WTC11 (cell line): ENCODE measurements around the gene AMTN. TPM values are rescaled to one million over a fixed set of nuclear protein-coding genes. Genes with fewer than 3 reads are reported as not detected.

Experiments used
- ATAC-seq: fragments of 200-7000 bp; cut with Tn5 transposase; 2 replicates; pipeline ENCODE4 v1.10.0; 2021; ENCODE audit warnings: mild to moderate bottlenecking, moderate library complexity
- CTCF ChIA-PET: fragments of 300-600 bp; sonication (Branson Sonifier 250); formaldehyde crosslinking; loops from one replicate; lab custom pipeline; 2021; ENCODE audit warnings: antibody characterized with exemption; lab: Charles Lee
- POLR2A ChIA-PET: fragments of 350-600 bp; sonication (Branson Sonifier 250); formaldehyde crosslinking; loops from one replicate; lab custom pipeline; 2021; ENCODE audit warnings: antibody characterized with exemption; lab: Charles Lee
- DNase-seq: peaks from one replicate; pipeline ENCODE4 v3.0.0; 2021; ENCODE audit warnings: low spot score
- H3K27ac Mint-ChIP-seq: 2 replicates; pipeline ENCODE4 v1.8.0; 2021; ENCODE audit warnings: mixed read lengths
- H3K27me3 Mint-ChIP-seq: 2 replicates; pipeline ENCODE4 v1.8.0; 2021; ENCODE audit warnings: low read depth, mild to moderate bottlenecking, moderate library complexity, mixed read lengths
- H3K36me3 Mint-ChIP-seq: 2 replicates; pipeline ENCODE4 v1.8.0; 2021; ENCODE audit warnings: mixed read lengths
- H3K4me1 Mint-ChIP-seq: 2 replicates; pipeline ENCODE4 v1.8.0; 2022; ENCODE audit warnings: mixed read lengths
- H3K4me3 Mint-ChIP-seq: 2 replicates; pipeline ENCODE4 v1.8.0; 2021; ENCODE audit warnings: mild to moderate bottlenecking, moderate library complexity, mixed read lengths
- H3K9me3 Mint-ChIP-seq: 2 replicates; pipeline ENCODE4 v1.8.0; 2021; ENCODE audit warnings: mixed read lengths
- FOXK1 ChIP-seq: sonication (generic); formaldehyde crosslinking; IDR thresholded peaks from 2 replicates; pipeline ENCODE4 v1.8.0; 2022; ENCODE audit warnings: mild to moderate bottlenecking, moderate library complexity, missing genetic modification reagents
- GTF2I ChIP-seq: fragments of 250-450 bp; sonication (Bioruptor Pico); conservative IDR thresholded peaks from 2 replicates; pipeline ENCODE4 v1.4.0; 2021; ENCODE audit warnings: mild to moderate bottlenecking
- JUN ChIP-seq: sonication (generic); formaldehyde crosslinking; IDR thresholded peaks from 2 replicates; pipeline ENCODE4 v1.8.0; 2023; ENCODE audit warnings: mild to moderate bottlenecking, missing genetic modification reagents
- ZNF396 ChIP-seq: fragments of 250-450 bp; sonication (Bioruptor Pico); IDR thresholded peaks from 2 replicates; pipeline ENCODE4 v1.8.0; 2021; ENCODE audit warnings: mild to moderate bottlenecking, moderate library complexity, borderline replicate concordance
- ZNF423 ChIP-seq: fragments of 250-450 bp; sonication (Bioruptor Pico); IDR thresholded peaks from 2 replicates; pipeline ENCODE4 v2.1.2; 2022; ENCODE audit warnings: mild to moderate bottlenecking, moderate library complexity
- total RNA-seq: library from RNA; stranded (reverse); gene quantifications from 3 replicates; pipeline ENCODE4 v1.2.3, GENCODE V29; 2021
- TF ChIP-seq, protein P1 (sequence below): sonication (generic); formaldehyde crosslinking; IDR thresholded peaks from 2 replicates; pipeline ENCODE4 v1.8.1; 2023; ENCODE audit warnings: mild to moderate bottlenecking, moderate library complexity, missing genetic modification reagents
- TF ChIP-seq, protein P2 (sequence below): fragments of 250-450 bp; sonication (Bioruptor Pico); IDR thresholded peaks from 2 replicates; pipeline ENCODE4 v1.8.0; 2021; ENCODE audit warnings: mild to moderate bottlenecking
- TF ChIP-seq, protein P3 (sequence below): sonication (generic); formaldehyde crosslinking; conservative IDR thresholded peaks from 2 replicates; pipeline ENCODE4 v1.8.1; 2023; ENCODE audit warnings: mild to moderate bottlenecking, low read depth, missing genetic modification reagents, moderate library complexity
- TF ChIP-seq, protein P4 (sequence below): sonication (generic); formaldehyde crosslinking; IDR thresholded peaks from 2 replicates; pipeline ENCODE4 v1.8.0; 2022; ENCODE audit warnings: missing genetic modification reagents
- TF ChIP-seq, protein P5 (sequence below): sonication (generic); formaldehyde crosslinking; IDR thresholded peaks from 2 replicates; pipeline ENCODE4 v1.8.0; 2022; ENCODE audit warnings: mild to moderate bottlenecking, missing genetic modification reagents
- TF ChIP-seq, protein P6 (sequence below): sonication (generic); formaldehyde crosslinking; IDR thresholded peaks from 2 replicates; pipeline ENCODE4 v1.8.1; 2022; ENCODE audit warnings: mild to moderate bottlenecking, moderate library complexity, missing genetic modification reagents
- TF ChIP-seq, protein P7 (sequence below): sonication (generic); formaldehyde crosslinking; IDR thresholded peaks from 2 replicates; pipeline ENCODE4 v1.8.0; 2023; ENCODE audit warnings: missing genetic modification reagents
- TF ChIP-seq, protein P8 (sequence below): sonication (generic); formaldehyde crosslinking; IDR thresholded peaks from 2 replicates; pipeline ENCODE4 v1.8.1; 2023; ENCODE audit warnings: mild to moderate bottlenecking, missing genetic modification reagents, moderate library complexity

The AMTN gene
- total RNA-seq, 1 experiment from 2014 or later, result not detected

DNA sequence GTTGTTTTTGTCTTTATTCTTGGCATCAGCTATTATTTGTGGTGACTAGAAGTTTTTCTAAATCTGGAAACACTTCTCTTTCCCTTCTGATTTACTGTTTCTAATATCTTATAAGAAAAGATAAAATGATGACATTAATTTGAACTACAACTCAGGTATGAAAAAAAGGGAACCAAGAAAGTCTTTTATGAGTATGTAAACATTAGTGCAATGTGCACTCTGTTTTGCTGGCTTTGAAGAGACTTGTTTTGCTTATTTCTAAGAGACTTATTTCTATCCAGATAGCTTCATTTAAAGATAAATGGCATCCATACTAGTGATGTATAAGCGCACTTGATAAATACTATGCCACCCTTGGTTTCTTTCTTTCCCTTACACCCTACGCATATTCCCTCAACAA is 63.6 kb downstream of the AMTN start:
- Mint-ChIP-seq H3K27me3 (no peaks in the 10 kb centered on the region), H3K9me3 (peaks cover 4% of the 10 kb centered on the region; the same call in 1 of the 2 replicates), H3K4me1 (no peaks in the 10 kb centered on the region), H3K36me3 (no peaks in the 10 kb centered on the region), H3K4me3 (no peak overlapping the region), H3K27ac (no peak overlapping the region)
- DNase-seq (no peak), ATAC-seq (no peak)
- TF ChIP-seq, protein P1, sequence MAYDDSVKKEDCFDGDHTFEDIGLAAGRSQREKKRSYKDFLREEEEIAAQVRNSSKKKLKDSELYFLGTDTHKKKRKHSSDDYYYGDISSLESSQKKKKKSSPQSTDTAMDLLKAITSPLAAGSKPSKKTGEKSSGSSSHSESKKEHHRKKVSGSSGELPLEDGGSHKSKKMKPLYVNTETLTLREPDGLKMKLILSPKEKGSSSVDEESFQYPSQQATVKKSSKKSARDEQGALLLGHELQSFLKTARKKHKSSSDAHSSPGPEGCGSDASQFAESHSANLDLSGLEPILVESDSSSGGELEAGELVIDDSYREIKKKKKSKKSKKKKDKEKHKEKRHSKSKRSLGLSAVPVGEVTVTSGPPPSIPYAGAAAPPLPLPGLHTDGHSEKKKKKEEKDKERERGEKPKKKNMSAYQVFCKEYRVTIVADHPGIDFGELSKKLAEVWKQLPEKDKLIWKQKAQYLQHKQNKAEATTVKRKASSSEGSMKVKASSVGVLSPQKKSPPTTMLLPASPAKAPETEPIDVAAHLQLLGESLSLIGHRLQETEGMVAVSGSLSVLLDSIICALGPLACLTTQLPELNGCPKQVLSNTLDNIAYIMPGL (CRISPR knock-in tag), result no peak
- no peak for TF ChIP-seq ZNF396
- TF ChIP-seq, protein P2, sequence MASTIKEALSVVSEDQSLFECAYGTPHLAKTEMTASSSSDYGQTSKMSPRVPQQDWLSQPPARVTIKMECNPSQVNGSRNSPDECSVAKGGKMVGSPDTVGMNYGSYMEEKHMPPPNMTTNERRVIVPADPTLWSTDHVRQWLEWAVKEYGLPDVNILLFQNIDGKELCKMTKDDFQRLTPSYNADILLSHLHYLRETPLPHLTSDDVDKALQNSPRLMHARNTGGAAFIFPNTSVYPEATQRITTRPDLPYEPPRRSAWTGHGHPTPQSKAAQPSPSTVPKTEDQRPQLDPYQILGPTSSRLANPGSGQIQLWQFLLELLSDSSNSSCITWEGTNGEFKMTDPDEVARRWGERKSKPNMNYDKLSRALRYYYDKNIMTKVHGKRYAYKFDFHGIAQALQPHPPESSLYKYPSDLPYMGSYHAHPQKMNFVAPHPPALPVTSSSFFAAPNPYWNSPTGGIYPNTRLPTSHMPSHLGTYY (CRISPR knock-in tag), result no peak
- TF ChIP-seq, protein P3, sequence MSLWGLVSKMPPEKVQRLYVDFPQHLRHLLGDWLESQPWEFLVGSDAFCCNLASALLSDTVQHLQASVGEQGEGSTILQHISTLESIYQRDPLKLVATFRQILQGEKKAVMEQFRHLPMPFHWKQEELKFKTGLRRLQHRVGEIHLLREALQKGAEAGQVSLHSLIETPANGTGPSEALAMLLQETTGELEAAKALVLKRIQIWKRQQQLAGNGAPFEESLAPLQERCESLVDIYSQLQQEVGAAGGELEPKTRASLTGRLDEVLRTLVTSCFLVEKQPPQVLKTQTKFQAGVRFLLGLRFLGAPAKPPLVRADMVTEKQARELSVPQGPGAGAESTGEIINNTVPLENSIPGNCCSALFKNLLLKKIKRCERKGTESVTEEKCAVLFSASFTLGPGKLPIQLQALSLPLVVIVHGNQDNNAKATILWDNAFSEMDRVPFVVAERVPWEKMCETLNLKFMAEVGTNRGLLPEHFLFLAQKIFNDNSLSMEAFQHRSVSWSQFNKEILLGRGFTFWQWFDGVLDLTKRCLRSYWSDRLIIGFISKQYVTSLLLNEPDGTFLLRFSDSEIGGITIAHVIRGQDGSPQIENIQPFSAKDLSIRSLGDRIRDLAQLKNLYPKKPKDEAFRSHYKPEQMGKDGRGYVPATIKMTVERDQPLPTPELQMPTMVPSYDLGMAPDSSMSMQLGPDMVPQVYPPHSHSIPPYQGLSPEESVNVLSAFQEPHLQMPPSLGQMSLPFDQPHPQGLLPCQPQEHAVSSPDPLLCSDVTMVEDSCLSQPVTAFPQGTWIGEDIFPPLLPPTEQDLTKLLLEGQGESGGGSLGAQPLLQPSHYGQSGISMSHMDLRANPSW, result no peak
- TF ChIP-seq GTF2I (CRISPR knock-in tag), result no peak
- TF ChIP-seq, protein P4, sequence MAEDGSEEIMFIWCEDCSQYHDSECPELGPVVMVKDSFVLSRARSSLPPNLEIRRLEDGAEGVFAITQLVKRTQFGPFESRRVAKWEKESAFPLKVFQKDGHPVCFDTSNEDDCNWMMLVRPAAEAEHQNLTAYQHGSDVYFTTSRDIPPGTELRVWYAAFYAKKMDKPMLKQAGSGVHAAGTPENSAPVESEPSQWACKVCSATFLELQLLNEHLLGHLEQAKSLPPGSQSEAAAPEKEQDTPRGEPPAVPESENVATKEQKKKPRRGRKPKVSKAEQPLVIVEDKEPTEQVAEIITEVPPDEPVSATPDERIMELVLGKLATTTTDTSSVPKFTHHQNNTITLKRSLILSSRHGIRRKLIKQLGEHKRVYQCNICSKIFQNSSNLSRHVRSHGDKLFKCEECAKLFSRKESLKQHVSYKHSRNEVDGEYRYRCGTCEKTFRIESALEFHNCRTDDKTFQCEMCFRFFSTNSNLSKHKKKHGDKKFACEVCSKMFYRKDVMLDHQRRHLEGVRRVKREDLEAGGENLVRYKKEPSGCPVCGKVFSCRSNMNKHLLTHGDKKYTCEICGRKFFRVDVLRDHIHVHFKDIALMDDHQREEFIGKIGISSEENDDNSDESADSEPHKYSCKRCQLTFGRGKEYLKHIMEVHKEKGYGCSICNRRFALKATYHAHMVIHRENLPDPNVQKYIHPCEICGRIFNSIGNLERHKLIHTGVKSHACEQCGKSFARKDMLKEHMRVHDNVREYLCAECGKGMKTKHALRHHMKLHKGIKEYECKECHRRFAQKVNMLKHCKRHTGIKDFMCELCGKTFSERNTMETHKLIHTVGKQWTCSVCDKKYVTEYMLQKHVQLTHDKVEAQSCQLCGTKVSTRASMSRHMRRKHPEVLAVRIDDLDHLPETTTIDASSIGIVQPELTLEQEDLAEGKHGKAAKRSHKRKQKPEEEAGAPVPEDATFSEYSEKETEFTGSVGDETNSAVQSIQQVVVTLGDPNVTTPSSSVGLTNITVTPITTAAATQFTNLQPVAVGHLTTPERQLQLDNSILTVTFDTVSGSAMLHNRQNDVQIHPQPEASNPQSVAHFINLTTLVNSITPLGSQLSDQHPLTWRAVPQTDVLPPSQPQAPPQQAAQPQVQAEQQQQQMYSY, result no peak
- TF ChIP-seq ZNF423 (CRISPR knock-in tag), result no peak
- no peak for TF ChIP-seq JUN (CRISPR knock-in tag)
- TF ChIP-seq, protein P5, sequence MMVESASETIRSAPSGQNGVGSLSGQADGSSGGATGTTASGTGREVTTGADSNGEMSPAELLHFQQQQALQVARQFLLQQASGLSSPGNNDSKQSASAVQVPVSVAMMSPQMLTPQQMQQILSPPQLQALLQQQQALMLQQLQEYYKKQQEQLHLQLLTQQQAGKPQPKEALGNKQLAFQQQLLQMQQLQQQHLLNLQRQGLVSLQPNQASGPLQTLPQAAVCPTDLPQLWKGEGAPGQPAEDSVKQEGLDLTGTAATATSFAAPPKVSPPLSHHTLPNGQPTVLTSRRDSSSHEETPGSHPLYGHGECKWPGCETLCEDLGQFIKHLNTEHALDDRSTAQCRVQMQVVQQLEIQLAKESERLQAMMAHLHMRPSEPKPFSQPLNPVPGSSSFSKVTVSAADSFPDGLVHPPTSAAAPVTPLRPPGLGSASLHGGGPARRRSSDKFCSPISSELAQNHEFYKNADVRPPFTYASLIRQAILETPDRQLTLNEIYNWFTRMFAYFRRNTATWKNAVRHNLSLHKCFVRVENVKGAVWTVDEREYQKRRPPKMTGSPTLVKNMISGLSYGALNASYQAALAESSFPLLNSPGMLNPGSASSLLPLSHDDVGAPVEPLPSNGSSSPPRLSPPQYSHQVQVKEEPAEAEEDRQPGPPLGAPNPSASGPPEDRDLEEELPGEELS, result no peak
- TF ChIP-seq, protein P6, sequence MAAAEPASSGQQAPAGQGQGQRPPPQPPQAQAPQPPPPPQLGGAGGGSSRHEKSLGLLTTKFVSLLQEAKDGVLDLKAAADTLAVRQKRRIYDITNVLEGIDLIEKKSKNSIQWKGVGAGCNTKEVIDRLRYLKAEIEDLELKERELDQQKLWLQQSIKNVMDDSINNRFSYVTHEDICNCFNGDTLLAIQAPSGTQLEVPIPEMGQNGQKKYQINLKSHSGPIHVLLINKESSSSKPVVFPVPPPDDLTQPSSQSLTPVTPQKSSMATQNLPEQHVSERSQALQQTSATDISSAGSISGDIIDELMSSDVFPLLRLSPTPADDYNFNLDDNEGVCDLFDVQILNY (CRISPR knock-in tag), result no peak
- no peak for TF ChIP-seq FOXK1
- TF ChIP-seq, protein P7, sequence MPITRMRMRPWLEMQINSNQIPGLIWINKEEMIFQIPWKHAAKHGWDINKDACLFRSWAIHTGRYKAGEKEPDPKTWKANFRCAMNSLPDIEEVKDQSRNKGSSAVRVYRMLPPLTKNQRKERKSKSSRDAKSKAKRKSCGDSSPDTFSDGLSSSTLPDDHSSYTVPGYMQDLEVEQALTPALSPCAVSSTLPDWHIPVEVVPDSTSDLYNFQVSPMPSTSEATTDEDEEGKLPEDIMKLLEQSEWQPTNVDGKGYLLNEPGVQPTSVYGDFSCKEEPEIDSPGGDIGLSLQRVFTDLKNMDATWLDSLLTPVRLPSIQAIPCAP (CRISPR knock-in tag), result no peak
- TF ChIP-seq, protein P8, sequence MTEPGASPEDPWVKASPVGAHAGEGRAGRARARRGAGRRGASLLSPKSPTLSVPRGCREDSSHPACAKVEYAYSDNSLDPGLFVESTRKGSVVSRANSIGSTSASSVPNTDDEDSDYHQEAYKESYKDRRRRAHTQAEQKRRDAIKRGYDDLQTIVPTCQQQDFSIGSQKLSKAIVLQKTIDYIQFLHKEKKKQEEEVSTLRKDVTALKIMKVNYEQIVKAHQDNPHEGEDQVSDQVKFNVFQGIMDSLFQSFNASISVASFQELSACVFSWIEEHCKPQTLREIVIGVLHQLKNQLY (CRISPR knock-in tag), result no peak
- CTCF ChIA-PET, result no interaction called here
- POLR2A ChIA-PET, result no interaction called here

Other genes starting within 250 kb of the AMTN start
- gene CABS1, start 183.6 kb upstream of the AMTN start, total RNA-seq, result not detected in 3 replicates
- not detected in 3 replicates for gene SMR3A, start 157.8 kb upstream of the AMTN start, total RNA-seq
- gene SMR3B, start 135.4 kb upstream of the AMTN start, total RNA-seq, result not detected in 3 replicates
- not detected in 3 replicates for gene OPRPN, start 120.6 kb upstream of the AMTN start, total RNA-seq
- not detected in 3 replicates for gene MUC7, start 46.4 kb upstream of the AMTN start, total RNA-seq
- not detected in 3 replicates for gene AMBN, start 73.7 kb downstream of the AMTN start, total RNA-seq
- gene ENAM, start 110.2 kb downstream of the AMTN start, total RNA-seq, result not detected in 3 replicates
- gene JCHAIN, start 147.9 kb downstream of the AMTN start, total RNA-seq, result 0.32 to 0.71 TPM (median 0.68 TPM) in 3 replicates
- 39.1 to 45.5 TPM (median 39.5 TPM) in 3 replicates for gene UTP3, start 170.0 kb downstream of the AMTN start, total RNA-seq
- gene RUFY3, start 203.4 kb downstream of the AMTN start, total RNA-seq, result 49.0 to 52.3 TPM (median 51.4 TPM) in 3 replicates